H9 (cell line): ENCODE measurements around the gene TUBG1. TPM values are rescaled to one million over a fixed set of nuclear protein-coding genes. Genes with fewer than 3 reads are reported as not detected.

Experiments used
- DNase-seq: peaks from one replicate; pipeline ENCODE4 v3.0.0-alpha.2; 2017
- H2AFZ ChIP-seq: one replicate; pipeline ENCODE4 v1.6.1; 2013; ENCODE audit warnings: mild to moderate bottlenecking, low read length, control low read depth, moderate library complexity
- H2AK5ac ChIP-seq: 2 replicates; pipeline ENCODE4 v1.6.1; 2013; ENCODE audit warnings: low read length, control low read depth, mixed read lengths; ENCODE audit not compliant: insufficient read length
- H2BK120ac ChIP-seq: one replicate; pipeline ENCODE4 v1.6.1; 2013; ENCODE audit warnings: low read depth, mild to moderate bottlenecking, low read length, control low read depth, inconsistent platforms; ENCODE audit not compliant: poor library complexity, severe bottlenecking
- H2BK12ac ChIP-seq: 2 replicates; pipeline ENCODE4 v1.6.1; 2013; ENCODE audit warnings: low read length, control low read depth, mixed read lengths, low read depth; ENCODE audit not compliant: insufficient read length
- H2BK15ac ChIP-seq: 2 replicates; pipeline ENCODE4 v1.6.1; 2013; ENCODE audit warnings: low read depth, low read length, control low read depth
- H2BK20ac ChIP-seq: one replicate; pipeline ENCODE4 v1.6.1; 2013; ENCODE audit warnings: low read depth, mild to moderate bottlenecking, low read length, control low read depth, inconsistent platforms; ENCODE audit not compliant: poor library complexity, severe bottlenecking
- H2BK5ac ChIP-seq: 2 replicates; pipeline ENCODE4 v1.6.1; 2013; ENCODE audit warnings: low read length, control low read depth, mixed read lengths; ENCODE audit not compliant: insufficient read length
- H3K14ac ChIP-seq: 2 replicates; pipeline ENCODE4 v1.6.1; 2013; ENCODE audit warnings: low read length, control low read depth; ENCODE audit not compliant: insufficient read depth
- H3K18ac ChIP-seq: 2 replicates; pipeline ENCODE4 v1.6.1; 2013; ENCODE audit warnings: low read depth, mild to moderate bottlenecking, mixed read lengths, low read length, control low read depth; ENCODE audit not compliant: insufficient read length
- H3K23ac ChIP-seq: 2 replicates; pipeline ENCODE4 v1.6.1; 2013; ENCODE audit warnings: low read length, control low read depth, mixed read lengths, low read depth; ENCODE audit not compliant: insufficient read length
- H3K23me2 ChIP-seq: 2 replicates; pipeline ENCODE4 v1.6.1; 2013; ENCODE audit warnings: low read depth, mild to moderate bottlenecking, mixed read lengths, low read length, control low read depth; ENCODE audit not compliant: insufficient read length, poor library complexity, severe bottlenecking
- H3K27ac ChIP-seq: 2 replicates; pipeline ENCODE4 v1.5.1; 2013; ENCODE audit warnings: low read length, control low read depth, mixed read lengths, low read depth; ENCODE audit not compliant: insufficient read length
- H3K27me3 ChIP-seq: 2 replicates; pipeline ENCODE4 v1.6.1; 2013; ENCODE audit warnings: low read length, control low read depth, inconsistent platforms; ENCODE audit not compliant: insufficient read depth
- H3K4ac ChIP-seq: 2 replicates; pipeline ENCODE4 v1.6.1; 2013; ENCODE audit warnings: low read depth, mild to moderate bottlenecking, control low read depth, inconsistent platforms, low read length, moderate library complexity
- H3K4me1 ChIP-seq: 2 replicates; pipeline ENCODE4 v1.6.1; 2013; ENCODE audit warnings: low read length, control low read depth, inconsistent platforms; ENCODE audit not compliant: insufficient read depth
- H3K4me2 ChIP-seq: 2 replicates; pipeline ENCODE4 v1.6.1; 2013; ENCODE audit warnings: low read length, control low read depth, mixed read lengths; ENCODE audit not compliant: insufficient read length, insufficient read depth
- H3K56ac ChIP-seq: 2 replicates; pipeline ENCODE4 v1.6.1; 2013; ENCODE audit warnings: low read depth, mild to moderate bottlenecking, mixed read lengths, low read length, control low read depth; ENCODE audit not compliant: insufficient read length
- H3K79me1 ChIP-seq: 2 replicates; pipeline ENCODE4 v1.6.1; 2013; ENCODE audit warnings: low read depth, mild to moderate bottlenecking, moderate library complexity, low read length, control low read depth, inconsistent platforms; ENCODE audit not compliant: insufficient read depth, poor library complexity, severe bottlenecking
- H3K79me2 ChIP-seq: 2 replicates; pipeline ENCODE4 v1.6.1; 2013; ENCODE audit warnings: low read length, control low read depth, inconsistent platforms; ENCODE audit not compliant: insufficient read depth
- H3K9ac ChIP-seq: 2 replicates; pipeline ENCODE4 v1.6.1; 2013; ENCODE audit warnings: low read length, control low read depth, mixed read lengths; ENCODE audit not compliant: insufficient read length; ENCODE audit errors: extremely low read depth
- H3K9me3 ChIP-seq: one replicate; pipeline ENCODE4 v1.6.1; 2013; ENCODE audit warnings: low read depth, low read length, inconsistent platforms; ENCODE audit not compliant: control insufficient read depth
- H3T11ph ChIP-seq: one replicate; pipeline ENCODE4 v1.6.1; 2013; ENCODE audit warnings: mild to moderate bottlenecking, low read length, control low read depth, inconsistent platforms
- H4K20me1 ChIP-seq: one replicate; pipeline ENCODE4 v1.6.1; 2013; ENCODE audit not compliant: control insufficient read depth, insufficient read length, insufficient read depth
- H4K5ac ChIP-seq: 2 replicates; pipeline ENCODE4 v1.6.1; 2013; ENCODE audit warnings: low read depth, mild to moderate bottlenecking, mixed read lengths, low read length, control low read depth; ENCODE audit not compliant: insufficient read length
- H4K8ac ChIP-seq: replicated peaks from 2 replicates; pipeline ENCODE4 v1.6.1; 2013; ENCODE audit warnings: low read length, control low read depth, mixed read lengths, low read depth; ENCODE audit not compliant: insufficient read length
- H4K91ac ChIP-seq: 2 replicates; pipeline ENCODE4 v1.6.1; 2013; ENCODE audit warnings: low read depth, mild to moderate bottlenecking, moderate library complexity, mixed read lengths, low read length, control low read depth; ENCODE audit not compliant: insufficient read length
- H3K27ac Mint-ChIP-seq, 3 experiments: 2 replicates in 2 of 3; 3 replicates in 1 of 3; pipeline ENCODE4 v1.8.0; 2020 to 2021; ENCODE audit warnings: mixed read lengths in 3 of 3, mild to moderate bottlenecking in 1 of 3, moderate library complexity in 1 of 3
- H3K27me3 Mint-ChIP-seq: 2 replicates; pipeline ENCODE4 v1.8.0; 2021; ENCODE audit warnings: low read depth, mild to moderate bottlenecking, moderate library complexity, mixed read lengths
- H3K36me3 Mint-ChIP-seq, 3 experiments: 2 replicates in 2 of 3; 3 replicates in 1 of 3; pipeline ENCODE4 v1.8.0; 2020 to 2021; ENCODE audit warnings: low read depth in 3 of 3, mixed read lengths in 3 of 3; ENCODE audit not compliant: insufficient read depth in 1 of 3
- H3K4me1 Mint-ChIP-seq, 2 experiments: 2 replicates each; pipeline ENCODE4 v1.8.0; 2020; ENCODE audit warnings: mixed read lengths in 2 of 2
- H3K4me3 Mint-ChIP-seq, 2 experiments: 2 replicates in 1 of 2; 3 replicates in 1 of 2; pipeline ENCODE4 v1.8.0; 2020 to 2021; ENCODE audit warnings: mild to moderate bottlenecking in 2 of 2, mixed read lengths in 2 of 2, moderate library complexity in 1 of 2
- H3K9me3 Mint-ChIP-seq, 2 experiments: 2 replicates in 1 of 2; 3 replicates in 1 of 2; pipeline ENCODE4 v1.8.0; 2020; ENCODE audit warnings: mild to moderate bottlenecking in 2 of 2, mixed read lengths in 2 of 2, moderate library complexity in 1 of 2
- WGBS: extraction: QIAGEN DNeasy Blood & Tissue Kit; methylation state at CpG from one replicate; pipeline ENCODE4 v1.1.7; 2013; ENCODE audit warnings: missing lambda C conversion rate, low lambda C conversion rate, mixed read lengths; ENCODE audit not compliant: insufficient read length; ENCODE audit errors: extremely low coverage; 5-methylcytosine and 5-hydroxymethylcytosine counted together
- total RNA-seq: library from RNA; stranded (reverse); gene quantifications from 2 replicates; pipeline ENCODE4 v1.2.1, GENCODE V29; 2021
- TF ChIP-seq, protein P1 (sequence below): fragments of 200-600 bp; sonication (generic); conservative IDR thresholded peaks from 3 replicates; pipeline ENCODE4 v1.8.0; 2021; ENCODE audit warnings: antibody characterized with exemption, mild to moderate bottlenecking

Gene TUBG1
- total RNA-seq, 1 experiment from 2014 or later = 122 TPM

DNA sequence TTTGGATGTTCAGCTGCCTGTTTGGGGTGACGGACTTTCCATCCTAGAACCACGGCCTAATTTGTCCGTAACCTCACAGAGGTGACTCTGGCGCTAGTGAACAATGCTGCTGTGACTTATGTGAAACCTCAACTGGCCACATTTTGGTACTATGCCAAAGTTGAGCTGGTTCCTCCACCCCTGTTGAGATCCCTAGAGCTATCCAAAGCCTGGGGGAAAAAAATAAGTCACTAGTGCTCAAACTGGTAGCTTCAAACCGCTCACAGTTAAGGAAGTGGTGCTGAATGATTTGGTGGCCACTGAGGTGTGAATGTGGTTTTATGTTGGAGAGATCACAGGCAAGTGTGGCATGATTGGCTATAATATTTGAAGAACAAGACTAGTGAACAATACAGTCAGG lies 38.3 kb downstream of the TUBG1 start:
- no peak overlapping the region for H4K91ac ChIP-seq
- H2BK5ac ChIP-seq = no peak overlapping the region
- H3K9ac ChIP-seq = no peak overlapping the region
- no peaks in the 10 kb centered on the region for H3K27me3 ChIP-seq
- H3K27me3 Mint-ChIP-seq = 0 out of 2 replicates have a peak, but pooled peaks cover 1% of the 10 kb centered on the region
- H2BK12ac ChIP-seq = no peak overlapping the region
- no peak overlapping the region for H3K27ac Mint-ChIP-seq
- H3K4me1 ChIP-seq = no peaks in the 10 kb centered on the region
- no peak overlapping the region for H3K4ac ChIP-seq
- H2AK5ac ChIP-seq = no peak overlapping the region
- H3K23ac ChIP-seq = no peak overlapping the region
- H3K9me3 Mint-ChIP-seq = no peaks in the 10 kb centered on the region; a peak in 1 of 5 replicates
- no peak overlapping the region for H2BK20ac ChIP-seq
- no peaks in the 10 kb centered on the region for H3K79me1 ChIP-seq
- no peak overlapping the region for H2BK15ac ChIP-seq
- H2BK120ac ChIP-seq = no peak overlapping the region
- no peak for DNase-seq
- H3K9me3 ChIP-seq = no peaks in the 10 kb centered on the region
- H3K36me3 Mint-ChIP-seq = no peaks in the 10 kb centered on the region
- no CpG with 5 or more reads among the region's 5 CpGs for whole genome bisulfite sequencing
- no peak overlapping the region for H3K27ac ChIP-seq
- H3K14ac ChIP-seq = no peak overlapping the region
- no peak overlapping the region for H4K8ac ChIP-seq
- peaks cover 1 to 2% of the 10 kb centered on the region in 2 experiments for H3K4me1 Mint-ChIP-seq
- H4K20me1 ChIP-seq = no peaks in the 10 kb centered on the region
- no peak overlapping the region for H4K5ac ChIP-seq
- no peak overlapping the region for H3K4me2 ChIP-seq
- H3K4me3 Mint-ChIP-seq = no peak overlapping the region
- H3T11ph ChIP-seq = no peak overlapping the region
- TF ChIP-seq, protein P1, sequence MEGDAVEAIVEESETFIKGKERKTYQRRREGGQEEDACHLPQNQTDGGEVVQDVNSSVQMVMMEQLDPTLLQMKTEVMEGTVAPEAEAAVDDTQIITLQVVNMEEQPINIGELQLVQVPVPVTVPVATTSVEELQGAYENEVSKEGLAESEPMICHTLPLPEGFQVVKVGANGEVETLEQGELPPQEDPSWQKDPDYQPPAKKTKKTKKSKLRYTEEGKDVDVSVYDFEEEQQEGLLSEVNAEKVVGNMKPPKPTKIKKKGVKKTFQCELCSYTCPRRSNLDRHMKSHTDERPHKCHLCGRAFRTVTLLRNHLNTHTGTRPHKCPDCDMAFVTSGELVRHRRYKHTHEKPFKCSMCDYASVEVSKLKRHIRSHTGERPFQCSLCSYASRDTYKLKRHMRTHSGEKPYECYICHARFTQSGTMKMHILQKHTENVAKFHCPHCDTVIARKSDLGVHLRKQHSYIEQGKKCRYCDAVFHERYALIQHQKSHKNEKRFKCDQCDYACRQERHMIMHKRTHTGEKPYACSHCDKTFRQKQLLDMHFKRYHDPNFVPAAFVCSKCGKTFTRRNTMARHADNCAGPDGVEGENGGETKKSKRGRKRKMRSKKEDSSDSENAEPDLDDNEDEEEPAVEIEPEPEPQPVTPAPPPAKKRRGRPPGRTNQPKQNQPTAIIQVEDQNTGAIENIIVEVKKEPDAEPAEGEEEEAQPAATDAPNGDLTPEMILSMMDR = no peak
- no peaks in the 10 kb centered on the region for H3K79me2 ChIP-seq
- H3K18ac ChIP-seq = no peak overlapping the region
- H3K56ac ChIP-seq = no peak overlapping the region
- H3K23me2 ChIP-seq = no peaks in the 10 kb centered on the region
- H2AFZ ChIP-seq = no peak overlapping the region
